GM23248 (cell line): ENCODE data around the gene CYP4A11. TPM values are rescaled to one million over a fixed set of nuclear protein-coding genes. Genes with fewer than 3 reads are reported as not detected.
"Not testable (repeated sequence)": the region's sequence is repeated elsewhere in the genome, so short reads cannot be mapped to it uniquely, and the experiment has no call there.

Experiments
- DNase-seq: peaks from one replicate; pipeline ENCODE4 v3.0.0-alpha.2; 2015
- H2AFZ ChIP-seq: fragments of 200-600 bp; sonication (generic); 2 replicates; pipeline ENCODE4 v1.6.1; 2016; ENCODE audit warnings: antibody characterized with exemption
- H3F3A ChIP-seq: fragments of 200-600 bp; sonication (generic); 2 replicates; pipeline ENCODE4 v1.6.1; 2016; ENCODE audit warnings: mild to moderate bottlenecking, antibody characterized with exemption, mixed run types; ENCODE audit not compliant: insufficient read depth
- H3K27ac ChIP-seq: fragments of 200-600 bp; sonication (generic); 2 replicates; pipeline ENCODE4 v1.5.1; 2016; ENCODE audit warnings: mild to moderate bottlenecking
- H3K27me3 ChIP-seq: fragments of 200-600 bp; sonication (generic); replicated peaks from 2 replicates; pipeline ENCODE4 v1.6.1; 2016; ENCODE audit warnings: mild to moderate bottlenecking; ENCODE audit not compliant: insufficient read depth
- H3K36me3 ChIP-seq: fragments of 200-600 bp; sonication (generic); 2 replicates; pipeline ENCODE4 v1.6.1; 2016; ENCODE audit warnings: low read depth, mild to moderate bottlenecking
- H3K4me1 ChIP-seq: fragments of 200-600 bp; sonication (generic); 2 replicates; pipeline ENCODE4 v1.6.1; 2016; ENCODE audit warnings: mild to moderate bottlenecking; ENCODE audit not compliant: insufficient read depth
- H3K4me2 ChIP-seq: fragments of 200-600 bp; sonication (generic); one replicate; pipeline ENCODE4 v1.6.1; 2016; ENCODE audit warnings: mild to moderate bottlenecking; ENCODE audit not compliant: unreplicated experiment
- H3K4me3 ChIP-seq: fragments of 200-600 bp; sonication (generic); 2 replicates; pipeline ENCODE4 v1.5.1; 2016; ENCODE audit warnings: mild to moderate bottlenecking
- H3K79me2 ChIP-seq: fragments of 200-600 bp; sonication (generic); 2 replicates; pipeline ENCODE4 v1.6.1; 2016; ENCODE audit warnings: mild to moderate bottlenecking; ENCODE audit not compliant: insufficient read depth
- H3K9ac ChIP-seq: fragments of 200-600 bp; sonication (generic); 2 replicates; pipeline ENCODE4 v1.6.1; 2016; ENCODE audit warnings: mild to moderate bottlenecking
- H3K9me2 ChIP-seq: fragments of 200-600 bp; sonication (generic); 2 replicates; pipeline ENCODE4 v1.6.1; 2016; ENCODE audit warnings: mixed run types, mild to moderate bottlenecking, moderate library complexity; ENCODE audit not compliant: insufficient read depth
- H3K9me3 ChIP-seq: fragments of 200-600 bp; sonication (generic); one replicate; pipeline ENCODE4 v1.6.1; 2017; ENCODE audit warnings: low read depth
- H4K20me1 ChIP-seq: fragments of 200-600 bp; sonication (generic); 2 replicates; pipeline ENCODE4 v1.6.0; 2016; ENCODE audit not compliant: insufficient read depth
- EZH2 ChIP-seq: fragments of 200-600 bp; sonication (generic); IDR thresholded peaks from 2 replicates; pipeline ENCODE4 v1.6.1; 2018; ENCODE audit warnings: antibody characterized with exemption, mild to moderate bottlenecking; ENCODE audit not compliant: insufficient read depth, poor library complexity, severe bottlenecking
- EZH2phosphoT487 ChIP-seq: fragments of 200-600 bp; sonication (generic); IDR thresholded peaks from 2 replicates; pipeline ENCODE4 v1.6.1; 2018; ENCODE audit warnings: antibody characterized with exemption, moderate library complexity, mild to moderate bottlenecking, low read depth; ENCODE audit not compliant: insufficient read depth
- WGBS, 2 experiments: methylation state at CpG; one replicate each; pipeline ENCODE4 v1.1.6; 2015 to 2017; ENCODE audit warnings: low lambda C conversion rate in 2 of 2, low coverage in 1 of 2; ENCODE audit errors: missing lambda C conversion rate in 2 of 2; 5-methylcytosine and 5-hydroxymethylcytosine counted together
- in situ Hi-C: fragments of 300-500 bp; cut with MboI; formaldehyde crosslinking; loops from 2 replicates; pipeline ENCODE4 v1.15.0; 2020
- polyA plus RNA-seq: library from polyadenylated mRNA; unstranded; fragments of >200 nt; fragmentation: Nextera tagmentation; extraction: Ambion mirVana; gene quantifications from 2 replicates; pipeline ENCODE4 v1.2.1, GENCODE V29; 2016
- small RNA-seq: library from RNA; depleted of rRNA; stranded (forward); fragments of <200 nt; gene quantifications from one replicate; pipeline ENCODE3, GENCODE V24; 2014; ENCODE audit warnings: low read depth, low replicate concordance
- total RNA-seq: library from RNA; depleted of rRNA; stranded (reverse); fragments of >200 nt; shearing (Covaris generic); gene quantifications from 2 replicates; pipeline ENCODE4 v1.2.3, GENCODE V29; 2014; rRNA removed

CYP4A11 gene
- total and polyA plus RNA-seq, 2 experiments from 2014 or later, result not detected

DNA sequence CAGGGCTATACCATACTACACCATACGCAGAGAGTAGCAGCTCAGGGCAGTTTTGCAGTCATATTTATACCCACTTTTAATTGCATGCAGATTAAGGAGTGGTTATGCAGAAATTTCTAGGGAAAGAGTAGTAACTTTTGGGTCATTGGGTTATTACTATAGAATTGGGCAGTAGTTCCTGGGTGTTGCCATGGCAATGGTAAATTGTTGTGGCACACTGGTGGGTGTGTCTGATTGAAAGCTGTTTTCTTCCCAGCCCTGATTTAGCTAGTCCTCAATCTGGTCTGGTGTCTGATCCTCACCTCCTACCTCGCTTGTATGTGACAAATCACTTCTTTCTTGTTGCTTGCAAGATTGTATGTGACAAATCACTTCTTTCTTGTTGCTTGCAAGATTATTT lies 30.5 kb downstream of the CYP4A11 start:
- in situ Hi-C loops, result no loop called here
- no peak overlapping the region for H3K9ac ChIP-seq

DNA sequence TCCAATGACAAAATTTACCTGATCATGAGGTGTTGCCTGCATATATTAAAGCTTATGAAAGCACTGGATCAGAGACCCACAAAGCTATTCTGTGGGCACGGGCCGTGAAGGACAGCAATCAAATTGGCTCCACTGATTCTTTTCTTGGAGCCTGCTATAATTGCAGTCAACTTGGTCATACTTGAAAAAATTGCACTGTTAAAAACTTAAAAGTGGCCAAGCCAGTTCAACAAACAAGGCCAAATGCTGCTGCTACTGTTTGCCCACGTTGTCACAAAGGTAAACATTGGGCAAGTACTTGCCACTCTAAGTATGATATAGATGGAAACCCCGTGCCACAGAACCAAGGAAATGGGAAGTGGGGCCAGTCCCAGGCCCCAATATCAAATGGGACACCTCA lies 37.8 kb downstream of the CYP4A11 start:
- Histone ChIP-seq H3K4me3 (no peak overlapping the region), H4K20me1 (no peaks in the 10 kb centered on the region), H3F3A (no peaks in the 10 kb centered on the region), H3K4me2 (no peak overlapping the region), H3K4me1 (no peaks in the 10 kb centered on the region), H3K9ac (no peak overlapping the region), H3K9me2 (no peaks in the 10 kb centered on the region), H3K79me2 (no peaks in the 10 kb centered on the region), H3K9me3 (no peaks in the 10 kb centered on the region), H3K36me3 (no peaks in the 10 kb centered on the region), H2AFZ (no peak overlapping the region), H3K27me3 (no peaks in the 10 kb centered on the region), H3K27ac (no peak overlapping the region)
- 11 to 12% methylated on average over 4 of the region's 4 CpGs for WGBS, 2 experiments
- in situ Hi-C loops, result no loop called here
- TF ChIP-seq EZH2phosphoT487, result no peak
- TF ChIP-seq EZH2, result no peak
- no peak for DNase-seq

More for the DNA sequence above, 30.5 kb downstream of the CYP4A11 start:
- no peak overlapping the region for H3K27ac ChIP-seq
- H3K9me3 ChIP-seq, result no peaks in the 10 kb centered on the region
- no peak for DNase-seq
- no peaks in the 10 kb centered on the region for H3K36me3 ChIP-seq
- no peaks in the 10 kb centered on the region for H4K20me1 ChIP-seq
- no peaks in the 10 kb centered on the region for H3F3A ChIP-seq
- H3K4me1 ChIP-seq, result no peaks in the 10 kb centered on the region
- no peak overlapping the region for H3K4me3 ChIP-seq
- no peak for TF ChIP-seq EZH2
- no peak for TF ChIP-seq EZH2phosphoT487
- 10% methylated on average over 2 of the region's 2 CpGs for WGBS, 2 experiments
- no peaks in the 10 kb centered on the region for H3K9me2 ChIP-seq
- no peak overlapping the region for H3K4me2 ChIP-seq
- H3K27me3 ChIP-seq, result no peaks in the 10 kb centered on the region
- H2AFZ ChIP-seq, result no peak overlapping the region
- H3K79me2 ChIP-seq, result no peaks in the 10 kb centered on the region

DNA sequence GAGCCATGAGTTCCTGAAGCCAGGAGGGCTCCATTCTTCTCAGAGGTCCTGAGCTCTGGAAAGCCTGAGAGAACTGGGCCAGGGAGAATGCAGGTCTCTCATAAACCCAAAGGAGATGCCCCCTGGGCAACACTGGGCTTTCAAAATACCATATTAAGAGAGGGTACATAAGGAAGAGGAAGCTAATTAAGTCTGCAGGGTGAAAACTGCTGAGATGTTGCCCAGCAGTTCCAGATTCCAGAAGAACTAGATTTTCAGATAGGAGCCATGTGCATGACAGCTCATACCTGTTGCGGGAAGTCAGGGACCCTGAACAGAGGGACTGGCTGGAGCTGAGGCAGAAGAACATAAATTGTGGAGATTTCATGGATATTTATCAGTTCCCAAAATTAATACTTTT lies 40.9 kb downstream of the CYP4A11 start:
- Histone ChIP-seq H3K27me3 (no peaks in the 10 kb centered on the region), H2AFZ (no peak overlapping the region), H3K4me2 (no peak overlapping the region), H3K27ac (no peak overlapping the region), H3K9me2 (no peaks in the 10 kb centered on the region), H3K79me2 (no peaks in the 10 kb centered on the region), H3F3A (no peaks in the 10 kb centered on the region), H3K9ac (no peak overlapping the region), H4K20me1 (no peaks in the 10 kb centered on the region), H3K36me3 (no peaks in the 10 kb centered on the region), H3K9me3 (no peaks in the 10 kb centered on the region), H3K4me1 (no peaks in the 10 kb centered on the region), H3K4me3 (no peak overlapping the region)
- 48 to 50% methylated on average over 1 of the region's 1 CpG for WGBS, 2 experiments
- DNase-seq, result no peak
- in situ Hi-C loops, result no loop called here
- TF ChIP-seq EZH2, result no peak
- TF ChIP-seq EZH2phosphoT487, result no peak

DNA sequence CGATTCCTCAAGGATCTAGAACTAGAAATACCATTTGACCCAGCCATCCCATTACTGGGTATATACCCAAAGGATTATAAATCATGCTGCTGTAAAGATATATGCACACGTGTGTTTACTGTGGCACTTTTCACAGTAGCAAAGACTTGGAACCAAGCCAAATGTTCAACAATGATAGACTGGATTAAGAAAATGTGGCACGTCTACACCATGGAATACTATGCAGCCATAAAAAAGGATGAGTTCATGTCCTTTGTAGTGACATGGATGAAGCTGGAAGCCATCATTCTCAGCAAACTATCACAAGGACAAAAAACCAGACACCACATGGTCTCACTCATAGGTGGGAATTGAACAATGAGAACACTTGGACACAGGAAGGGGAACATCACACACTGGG lies 59.6 kb downstream of the CYP4A11 start:
- H3K9ac ChIP-seq, in situ Hi-C loops, H4K20me1 ChIP-seq, H3K9me2 ChIP-seq, H3K27me3 ChIP-seq, H3K4me1 ChIP-seq, H2AFZ ChIP-seq, H3K4me2 ChIP-seq, H3F3A ChIP-seq, H3K27ac ChIP-seq, H3K79me2 ChIP-seq, DNase-seq, H3K36me3 ChIP-seq, H3K4me3 ChIP-seq, H3K9me3 ChIP-seq: not testable (repeated sequence)
- 47 to 53% methylated on average over 3 of the region's 3 CpGs for WGBS, 2 experiments

Small RNAs within 50 kb of the gene (small RNA-seq; reads per million reads assigned to genes)
- not detected for gene CYP4A26P

Other genes with a start within 250 kb of the CYP4A11 start
- 51.6 and 58.0 TPM in 2 replicates for gene EFCAB14, start 222.4 kb downstream of the CYP4A11 start, total RNA-seq
- 40.1 and 42.6 TPM in 2 replicates for gene EFCAB14, start 222.4 kb downstream of the CYP4A11 start, polyA plus RNA-seq
- gene CYP4B1, start 142.4 kb downstream of the CYP4A11 start, total RNA-seq, result not detected in 2 replicates
- gene CYP4B1, start 142.4 kb downstream of the CYP4A11 start, polyA plus RNA-seq, result not detected in 2 replicates
- gene CYP4X1, start 82.2 kb upstream of the CYP4A11 start, total RNA-seq, result not detected in 2 replicates
- not detected in 2 replicates for gene CYP4X1, start 82.2 kb upstream of the CYP4A11 start, polyA plus RNA-seq
- gene CYP4Z1, start 125.8 kb upstream of the CYP4A11 start, total RNA-seq, result not detected in 2 replicates
- gene CYP4Z1, start 125.8 kb upstream of the CYP4A11 start, polyA plus RNA-seq, result not detected in 2 replicates
- not detected in 2 replicates for gene CYP4A22, start 196.0 kb upstream of the CYP4A11 start, total RNA-seq
- not detected in 2 replicates for gene CYP4A22, start 196.0 kb upstream of the CYP4A11 start, polyA plus RNA-seq
- not detected in 2 replicates for gene PDZK1IP1, start 248.6 kb upstream of the CYP4A11 start, total RNA-seq
- not detected in 2 replicates for gene PDZK1IP1, start 248.6 kb upstream of the CYP4A11 start, polyA plus RNA-seq